Middle frontal gyrus (tissue), 1 donor: ENCODE measurements around the gene BTF3L4.

Experiments
- DNase-seq: peaks from one replicate; pipeline ENCODE4 v3.0.0-alpha.2; 2015; ENCODE audit warnings: low spot score; ENCODE audit errors: extremely low spot score

The BTF3L4 gene

GRCh38 chr1:52123622-52124021 is 67.5 kb downstream of the BTF3L4 start:
- DNase-seq, result no peak

GRCh38 chr1:52125736-52126359 is 69.8 kb downstream of the BTF3L4 start:
- DNase-seq, result no peak

GRCh38 chr1:52127181-52128180 is 71.4 kb downstream of the BTF3L4 start:
- DNase-seq, result no peak

DNA sequence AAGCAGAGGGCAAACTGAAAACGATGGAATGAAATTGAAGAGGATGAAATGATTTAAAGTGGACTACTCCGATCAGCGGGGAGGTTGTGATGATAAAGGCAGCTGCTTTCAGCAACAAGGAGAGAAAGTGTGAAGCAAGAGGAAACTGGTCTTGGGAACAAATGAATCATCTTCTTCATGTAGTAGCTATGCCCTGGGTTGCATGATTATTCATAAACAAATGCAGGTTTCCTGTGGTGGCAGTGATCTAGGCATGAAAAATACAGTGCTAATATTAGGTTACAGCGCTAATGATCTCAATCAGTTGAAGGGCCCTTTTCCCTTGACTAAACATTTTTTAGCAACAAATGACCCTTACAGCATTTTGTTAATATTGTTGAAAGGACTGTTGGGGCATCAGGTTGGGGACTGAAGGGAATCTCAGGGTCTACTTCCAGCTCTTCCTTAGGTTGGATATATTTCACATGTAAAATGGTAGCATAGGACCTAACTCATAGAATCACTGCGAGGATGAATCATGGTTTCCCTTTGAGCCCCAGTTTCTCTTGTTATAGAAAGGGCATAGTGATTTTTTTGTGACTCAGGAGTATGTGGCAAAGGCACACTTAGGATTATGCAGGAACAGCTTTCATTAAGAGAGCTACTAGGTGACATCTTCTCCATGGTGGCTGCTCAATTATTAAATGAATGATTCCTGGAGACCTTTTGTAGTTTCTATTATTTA is 83.9 kb downstream of the BTF3L4 start:
- DNase-seq, result no peak
